ENCODE data around the gene KHDC4.

DNA sequence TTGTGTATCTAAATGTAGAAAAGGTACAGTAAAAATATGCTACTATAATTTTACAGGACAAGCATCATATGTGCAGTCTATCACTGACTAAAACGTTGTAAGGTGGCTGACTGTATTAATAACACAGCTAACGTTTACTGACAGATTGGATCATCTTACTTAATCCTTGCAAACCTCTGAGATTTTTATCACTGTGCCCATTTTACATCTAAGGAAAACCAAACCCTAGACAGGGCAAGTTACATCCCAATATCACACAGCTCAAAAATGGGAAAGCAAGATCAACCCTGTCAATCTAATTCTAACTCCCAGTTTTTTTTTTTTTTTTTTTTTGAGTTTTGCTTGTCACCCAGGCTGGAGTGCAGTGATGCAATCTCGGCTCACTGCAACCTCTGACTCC is 15.6 kb downstream of the KHDC4 start:
- no peak for TF ChIP-seq EP300 (IDR thresholded peaks at IDR 0.05; ENCODE audit: borderline replicate concordance in 1 of 2, low read depth in 1 of 2, low read length in 1 of 2)
- no peak for TF ChIP-seq POLR2AphosphoS5 (IDR thresholded peaks at IDR 0.05; ENCODE audit: low read depth, low read length)
- TF ChIP-seq JUND (IDR thresholded peaks at IDR 0.05): no peak
- TF ChIP-seq CTCF (IDR thresholded peaks at IDR 0.05): no peak
- no peak for TF ChIP-seq CHD2 (IDR thresholded peaks at IDR 0.05; ENCODE audit: low read length, partially characterized antibody)
- TF ChIP-seq EZH2phosphoT487 (IDR thresholded peaks at IDR 0.05; ENCODE audit: borderline replicate concordance, low read depth): no peak
